Bone marrow (tissue), 2 donors: Measurements from ENCODE around the gene COBL.

Experiments used
- DNase-seq, 2 donors: peaks; one replicate each; lab custom pipeline; 2025; lab: John Stamatoyannopoulos, UW

COBL gene

GRCh38 chr7:51189777-51190176 lies 126.8 kb downstream of the COBL start:
- DNase-seq = no peak

- DNase-seq = no peak
Observed at GRCh38 chr7:51188987-51189386, 127.6 kb downstream of the COBL start.

- DNase-seq = no peak
Observed at GRCh38 chr7:51187941-51188340, 128.7 kb downstream of the COBL start.

- DNase-seq = no peak
Observed at GRCh38 chr7:51186531-51186930, 130.1 kb downstream of the COBL start.

GRCh38 chr7:51182636-51183166 lies 133.9 kb downstream of the COBL start:
- DNase-seq = no peak

- DNase-seq = no peak
Observed at GRCh38 chr7:51180092-51180491, 136.5 kb downstream of the COBL start.

- no peak for DNase-seq
Observed at GRCh38 chr7:51175992-51176388, 140.6 kb downstream of the COBL start.

GRCh38 chr7:51175316-51175991 lies 141.2 kb downstream of the COBL start:
- DNase-seq = no peak

GRCh38 chr7:51165337-51165736 lies 151.3 kb downstream of the COBL start:
- no peak for DNase-seq

- peak; percentile 3 to 65 for DNase-seq
Observed at GRCh38 chr7:51162724-51163329, 153.8 kb downstream of the COBL start.

GRCh38 chr7:51161937-51162336 lies 154.7 kb downstream of the COBL start:
- DNase-seq = no peak

- DNase-seq = peak; percentile 2 to 43
Observed at GRCh38 chr7:51160990-51161615, 155.5 kb downstream of the COBL start.

GRCh38 chr7:51160411-51160810 lies 156.2 kb downstream of the COBL start:
- DNase-seq = no peak

GRCh38 chr7:51158742-51159445 lies 157.7 kb downstream of the COBL start:
- DNase-seq = no peak

- no peak for DNase-seq
Observed at GRCh38 chr7:51158211-51158610, 158.4 kb downstream of the COBL start.

GRCh38 chr7:51154201-51154600 lies 162.4 kb downstream of the COBL start:
- DNase-seq = no peak

GRCh38 chr7:51152706-51153200 lies 163.9 kb downstream of the COBL start:
- DNase-seq = no peak

- DNase-seq = no peak
Observed at GRCh38 chr7:51151455-51151854, 165.2 kb downstream of the COBL start.

GRCh38 chr7:51150193-51150592 lies 166.4 kb downstream of the COBL start:
- DNase-seq = no peak

GRCh38 chr7:51148216-51148615 lies 168.4 kb downstream of the COBL start:
- no peak for DNase-seq

- DNase-seq = no peak
Observed at GRCh38 chr7:51146816-51147586, 169.6 kb downstream of the COBL start.

- DNase-seq = no peak
Observed at GRCh38 chr7:51144178-51144577, 172.4 kb downstream of the COBL start.
